ENCODE measurements around the gene CDKAL1.

DNA sequence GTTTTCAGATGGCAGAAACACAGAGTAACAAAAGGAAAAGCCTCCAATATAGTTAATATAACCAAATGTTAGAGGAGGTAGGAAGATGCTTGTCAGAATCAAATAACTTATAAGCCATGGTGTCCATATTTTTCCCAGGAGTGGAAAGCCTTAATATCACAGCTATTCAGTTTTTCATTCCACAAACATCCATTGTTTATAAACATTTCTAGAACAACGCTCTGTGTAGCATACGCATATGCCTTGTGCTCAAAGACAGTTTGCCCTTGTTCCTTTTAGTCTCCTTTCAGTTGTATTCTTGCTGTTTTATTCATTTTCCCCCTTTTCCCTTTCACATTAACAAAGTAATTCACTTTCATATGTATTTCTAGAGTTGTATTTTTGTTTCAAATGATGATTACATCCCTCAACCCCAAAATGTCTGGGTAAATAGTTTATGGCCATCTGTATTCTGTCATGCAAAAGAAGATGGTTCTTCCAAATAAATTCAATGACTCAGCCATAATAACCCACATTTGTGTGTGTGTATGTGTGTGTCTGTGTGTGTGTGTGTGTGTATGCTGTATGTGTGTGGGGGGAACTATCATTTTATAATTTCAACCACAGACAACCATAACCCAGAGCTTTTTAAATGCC is 603.6 kb downstream of the CDKAL1 start:
- TF ChIP-seq, protein P1, sequence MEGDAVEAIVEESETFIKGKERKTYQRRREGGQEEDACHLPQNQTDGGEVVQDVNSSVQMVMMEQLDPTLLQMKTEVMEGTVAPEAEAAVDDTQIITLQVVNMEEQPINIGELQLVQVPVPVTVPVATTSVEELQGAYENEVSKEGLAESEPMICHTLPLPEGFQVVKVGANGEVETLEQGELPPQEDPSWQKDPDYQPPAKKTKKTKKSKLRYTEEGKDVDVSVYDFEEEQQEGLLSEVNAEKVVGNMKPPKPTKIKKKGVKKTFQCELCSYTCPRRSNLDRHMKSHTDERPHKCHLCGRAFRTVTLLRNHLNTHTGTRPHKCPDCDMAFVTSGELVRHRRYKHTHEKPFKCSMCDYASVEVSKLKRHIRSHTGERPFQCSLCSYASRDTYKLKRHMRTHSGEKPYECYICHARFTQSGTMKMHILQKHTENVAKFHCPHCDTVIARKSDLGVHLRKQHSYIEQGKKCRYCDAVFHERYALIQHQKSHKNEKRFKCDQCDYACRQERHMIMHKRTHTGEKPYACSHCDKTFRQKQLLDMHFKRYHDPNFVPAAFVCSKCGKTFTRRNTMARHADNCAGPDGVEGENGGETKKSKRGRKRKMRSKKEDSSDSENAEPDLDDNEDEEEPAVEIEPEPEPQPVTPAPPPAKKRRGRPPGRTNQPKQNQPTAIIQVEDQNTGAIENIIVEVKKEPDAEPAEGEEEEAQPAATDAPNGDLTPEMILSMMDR (IDR thresholded peaks at IDR 0.05) = no peak
- TF ChIP-seq, protein P2, sequence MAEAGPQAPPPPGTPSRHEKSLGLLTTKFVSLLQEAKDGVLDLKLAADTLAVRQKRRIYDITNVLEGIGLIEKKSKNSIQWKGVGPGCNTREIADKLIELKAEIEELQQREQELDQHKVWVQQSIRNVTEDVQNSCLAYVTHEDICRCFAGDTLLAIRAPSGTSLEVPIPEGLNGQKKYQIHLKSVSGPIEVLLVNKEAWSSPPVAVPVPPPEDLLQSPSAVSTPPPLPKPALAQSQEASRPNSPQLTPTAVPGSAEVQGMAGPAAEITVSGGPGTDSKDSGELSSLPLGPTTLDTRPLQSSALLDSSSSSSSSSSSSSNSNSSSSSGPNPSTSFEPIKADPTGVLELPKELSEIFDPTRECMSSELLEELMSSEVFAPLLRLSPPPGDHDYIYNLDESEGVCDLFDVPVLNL (CRISPR knock-in tag; IDR thresholded peaks at IDR 0.05; ENCODE audit: borderline replicate concordance, low read depth) = no peak
- TF ChIP-seq, protein P3, sequence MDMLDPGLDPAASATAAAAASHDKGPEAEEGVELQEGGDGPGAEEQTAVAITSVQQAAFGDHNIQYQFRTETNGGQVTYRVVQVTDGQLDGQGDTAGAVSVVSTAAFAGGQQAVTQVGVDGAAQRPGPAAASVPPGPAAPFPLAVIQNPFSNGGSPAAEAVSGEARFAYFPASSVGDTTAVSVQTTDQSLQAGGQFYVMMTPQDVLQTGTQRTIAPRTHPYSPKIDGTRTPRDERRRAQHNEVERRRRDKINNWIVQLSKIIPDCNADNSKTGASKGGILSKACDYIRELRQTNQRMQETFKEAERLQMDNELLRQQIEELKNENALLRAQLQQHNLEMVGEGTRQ (CRISPR knock-in tag; IDR thresholded peaks at IDR 0.05) = no peak
- TF ChIP-seq, protein P4, sequence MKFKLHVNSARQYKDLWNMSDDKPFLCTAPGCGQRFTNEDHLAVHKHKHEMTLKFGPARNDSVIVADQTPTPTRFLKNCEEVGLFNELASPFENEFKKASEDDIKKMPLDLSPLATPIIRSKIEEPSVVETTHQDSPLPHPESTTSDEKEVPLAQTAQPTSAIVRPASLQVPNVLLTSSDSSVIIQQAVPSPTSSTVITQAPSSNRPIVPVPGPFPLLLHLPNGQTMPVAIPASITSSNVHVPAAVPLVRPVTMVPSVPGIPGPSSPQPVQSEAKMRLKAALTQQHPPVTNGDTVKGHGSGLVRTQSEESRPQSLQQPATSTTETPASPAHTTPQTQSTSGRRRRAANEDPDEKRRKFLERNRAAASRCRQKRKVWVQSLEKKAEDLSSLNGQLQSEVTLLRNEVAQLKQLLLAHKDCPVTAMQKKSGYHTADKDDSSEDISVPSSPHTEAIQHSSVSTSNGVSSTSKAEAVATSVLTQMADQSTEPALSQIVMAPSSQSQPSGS (CRISPR knock-in tag; IDR thresholded peaks at IDR 0.05; ENCODE audit: borderline replicate concordance, low read depth) = no peak
- TF ChIP-seq, protein P5, sequence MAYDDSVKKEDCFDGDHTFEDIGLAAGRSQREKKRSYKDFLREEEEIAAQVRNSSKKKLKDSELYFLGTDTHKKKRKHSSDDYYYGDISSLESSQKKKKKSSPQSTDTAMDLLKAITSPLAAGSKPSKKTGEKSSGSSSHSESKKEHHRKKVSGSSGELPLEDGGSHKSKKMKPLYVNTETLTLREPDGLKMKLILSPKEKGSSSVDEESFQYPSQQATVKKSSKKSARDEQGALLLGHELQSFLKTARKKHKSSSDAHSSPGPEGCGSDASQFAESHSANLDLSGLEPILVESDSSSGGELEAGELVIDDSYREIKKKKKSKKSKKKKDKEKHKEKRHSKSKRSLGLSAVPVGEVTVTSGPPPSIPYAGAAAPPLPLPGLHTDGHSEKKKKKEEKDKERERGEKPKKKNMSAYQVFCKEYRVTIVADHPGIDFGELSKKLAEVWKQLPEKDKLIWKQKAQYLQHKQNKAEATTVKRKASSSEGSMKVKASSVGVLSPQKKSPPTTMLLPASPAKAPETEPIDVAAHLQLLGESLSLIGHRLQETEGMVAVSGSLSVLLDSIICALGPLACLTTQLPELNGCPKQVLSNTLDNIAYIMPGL (CRISPR knock-in tag; IDR thresholded peaks at IDR 0.05) = no peak
- TF ChIP-seq ELF4 (CRISPR knock-in tag; IDR thresholded peaks at IDR 0.05; ENCODE audit: low read depth) (no peak), ZNF423 (CRISPR knock-in tag; IDR thresholded peaks at IDR 0.05) (no peak), ZNF138 (CRISPR knock-in tag; conservative IDR thresholded peaks at IDR 0.05) (no peak), JUN (CRISPR knock-in tag; IDR thresholded peaks at IDR 0.05) (no peak)
- TF ChIP-seq, protein P6, sequence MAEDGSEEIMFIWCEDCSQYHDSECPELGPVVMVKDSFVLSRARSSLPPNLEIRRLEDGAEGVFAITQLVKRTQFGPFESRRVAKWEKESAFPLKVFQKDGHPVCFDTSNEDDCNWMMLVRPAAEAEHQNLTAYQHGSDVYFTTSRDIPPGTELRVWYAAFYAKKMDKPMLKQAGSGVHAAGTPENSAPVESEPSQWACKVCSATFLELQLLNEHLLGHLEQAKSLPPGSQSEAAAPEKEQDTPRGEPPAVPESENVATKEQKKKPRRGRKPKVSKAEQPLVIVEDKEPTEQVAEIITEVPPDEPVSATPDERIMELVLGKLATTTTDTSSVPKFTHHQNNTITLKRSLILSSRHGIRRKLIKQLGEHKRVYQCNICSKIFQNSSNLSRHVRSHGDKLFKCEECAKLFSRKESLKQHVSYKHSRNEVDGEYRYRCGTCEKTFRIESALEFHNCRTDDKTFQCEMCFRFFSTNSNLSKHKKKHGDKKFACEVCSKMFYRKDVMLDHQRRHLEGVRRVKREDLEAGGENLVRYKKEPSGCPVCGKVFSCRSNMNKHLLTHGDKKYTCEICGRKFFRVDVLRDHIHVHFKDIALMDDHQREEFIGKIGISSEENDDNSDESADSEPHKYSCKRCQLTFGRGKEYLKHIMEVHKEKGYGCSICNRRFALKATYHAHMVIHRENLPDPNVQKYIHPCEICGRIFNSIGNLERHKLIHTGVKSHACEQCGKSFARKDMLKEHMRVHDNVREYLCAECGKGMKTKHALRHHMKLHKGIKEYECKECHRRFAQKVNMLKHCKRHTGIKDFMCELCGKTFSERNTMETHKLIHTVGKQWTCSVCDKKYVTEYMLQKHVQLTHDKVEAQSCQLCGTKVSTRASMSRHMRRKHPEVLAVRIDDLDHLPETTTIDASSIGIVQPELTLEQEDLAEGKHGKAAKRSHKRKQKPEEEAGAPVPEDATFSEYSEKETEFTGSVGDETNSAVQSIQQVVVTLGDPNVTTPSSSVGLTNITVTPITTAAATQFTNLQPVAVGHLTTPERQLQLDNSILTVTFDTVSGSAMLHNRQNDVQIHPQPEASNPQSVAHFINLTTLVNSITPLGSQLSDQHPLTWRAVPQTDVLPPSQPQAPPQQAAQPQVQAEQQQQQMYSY (CRISPR knock-in tag; IDR thresholded peaks at IDR 0.05) = no peak
- TF ChIP-seq, protein P7, sequence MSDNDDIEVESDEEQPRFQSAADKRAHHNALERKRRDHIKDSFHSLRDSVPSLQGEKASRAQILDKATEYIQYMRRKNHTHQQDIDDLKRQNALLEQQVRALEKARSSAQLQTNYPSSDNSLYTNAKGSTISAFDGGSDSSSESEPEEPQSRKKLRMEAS (CRISPR knock-in tag; IDR thresholded peaks at IDR 0.05) = no peak
- TF ChIP-seq, protein P8, sequence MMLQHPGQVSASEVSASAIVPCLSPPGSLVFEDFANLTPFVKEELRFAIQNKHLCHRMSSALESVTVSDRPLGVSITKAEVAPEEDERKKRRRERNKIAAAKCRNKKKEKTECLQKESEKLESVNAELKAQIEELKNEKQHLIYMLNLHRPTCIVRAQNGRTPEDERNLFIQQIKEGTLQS (CRISPR knock-in tag; conservative IDR thresholded peaks at IDR 0.05) = no peak
